ENCODE measurements around the gene C1QBP. TPM values are rescaled to one million over a fixed set of nuclear protein-coding genes. Genes with fewer than 3 reads are reported as not detected.

C1QBP gene
- total and polyA plus RNA-seq, 2 of the 8 experiments (the other 6 are each of a cell fraction or from before 2014, with no cell fraction given) = 355 to 454 TPM

GRCh38 chr17:5424909-5425308 lies 14.0 kb downstream of the C1QBP start:
- H3K4me2 ChIP-seq (ENCODE audit: insufficient read depth in 1 of 2, low read depth in 2 of 2, low read length in 2 of 2) = no peak overlapping the region
- H3K4ac ChIP-seq (replicated peaks; ENCODE audit: insufficient read length, low read depth, low read length) = no peak overlapping the region
- CTCF ChIA-PET (ENCODE audit: partially characterized antibody) = interaction anchor here (0.7 to 3.4 kb wide), 4 partner anchors 8 to 865 kb away, joined by 3 to 13 read pairs (median 3); partner anchors contain the start of gene C1QBP
- no peak overlapping the region for H3K27ac ChIP-seq (ENCODE audit: low read depth, low read length)
- no peak overlapping the region for H3K56ac ChIP-seq (replicated peaks; ENCODE audit: insufficient read length, low read depth, low read length)
- H3K4me3 ChIP-seq (ENCODE audit: extremely low read depth in 1 of 4, insufficient read depth in 2 of 4, low read depth in 3 of 4, low read length in 4 of 4) = no peak overlapping the region
- H3K36me3 ChIP-seq (ENCODE audit: control insufficient read depth in 2 of 4, insufficient read depth in 4 of 4, low read length in 3 of 4) = peaks cover 30 to 80% (median 70%) of the 10 kb centered on the region in 4 experiments
- H3K14ac ChIP-seq (ENCODE audit: insufficient read length) = no peak overlapping the region
- peaks cover 2 to 3% of the 10 kb centered on the region in 2 experiments for H4K20me1 ChIP-seq (replicated peaks in 1 of 2; ENCODE audit: control insufficient read depth in 1 of 2, insufficient read depth in 2 of 2, low read length in 2 of 2)
- DNase-seq (ENCODE audit: low read depth in 1 of 2, low spot score in 2 of 2) = no peak
- 96% methylated on average over 1 of the region's 1 CpG; no CpG with 5 or more reads in 1 of the 2 experiments for WGBS, 2 experiments (ENCODE audit: extremely low coverage in 1 of 2, insufficient coverage in 1 of 2, insufficient read length in 1 of 2, insufficient replicate concordance in 2 of 2, low coverage in 1 of 2, low lambda C conversion rate in 2 of 2, missing lambda C conversion rate in 1 of 2)
- POLR2A ChIA-PET (ENCODE audit: partially characterized antibody) = interaction anchor here (1.0 to 13.1 kb wide), 4 partner anchors 12 to 44 kb away, joined by 3 to 228 read pairs (median 4); partner anchors contain the start of genes C1QBP and DHX33
- no peak overlapping the region for H2BK20ac ChIP-seq (ENCODE audit: low read length)
- H2BK120ac ChIP-seq (replicated peaks; ENCODE audit: low read depth, low read length) = no peak overlapping the region
- no peak overlapping the region for H3K9ac ChIP-seq (replicated peaks in 1 of 4; ENCODE audit: extremely low read depth in 1 of 4, low read depth in 3 of 4, low read length in 3 of 4)
- peaks cover 4% of the 10 kb centered on the region for H3K23me2 ChIP-seq (ENCODE audit: low read depth, low read length)
- no peak overlapping the region for H4K91ac ChIP-seq (replicated peaks; ENCODE audit: insufficient read length, low read length)
- peaks cover 12 to 30% of the 10 kb centered on the region in 2 experiments for H3K79me2 ChIP-seq (ENCODE audit: control insufficient read depth in 1 of 2, insufficient read depth in 2 of 2, low read length in 2 of 2)
- H3K23ac ChIP-seq (ENCODE audit: insufficient read length) = no peak overlapping the region
- peaks cover 12% of the 10 kb centered on the region; the same call in 1 of the 2 replicates for H3K79me1 ChIP-seq (ENCODE audit: low read depth, low read length)
- no peak overlapping the region for H2AFZ ChIP-seq (ENCODE audit: low read length)
- H3K9me3 ChIP-seq (ENCODE audit: insufficient read depth in 2 of 2, low read depth in 1 of 2, low read length in 1 of 2) = no peaks in the 10 kb centered on the region
- H3K4me1 ChIP-seq (replicated peaks in 1 of 4; ENCODE audit: control insufficient read depth in 3 of 4, insufficient read depth in 4 of 4, low read length in 3 of 4) = peaks cover 0 to 4% (median 2%) of the 10 kb centered on the region in 4 experiments; a peak in 3 of 7 replicates
- no peak overlapping the region for H3K18ac ChIP-seq (ENCODE audit: extremely low read depth, low read length)
- H2AK5ac ChIP-seq (ENCODE audit: low read depth, low read length) = no peak overlapping the region
- no peak overlapping the region for H2BK5ac ChIP-seq (ENCODE audit: low read depth, low read length)
- no peak for FAIRE-seq
- no peak overlapping the region for H2BK15ac ChIP-seq (ENCODE audit: low read length)
- H3K27me3 ChIP-seq (replicated peaks in 1 of 4; ENCODE audit: control insufficient read depth in 3 of 4, extremely low read depth in 1 of 4, insufficient read depth in 3 of 4, low read length in 3 of 4) = no peaks in the 10 kb centered on the region
- H4K5ac ChIP-seq (ENCODE audit: insufficient read length, low read depth, low read length) = no peak overlapping the region
- H2BK12ac ChIP-seq (ENCODE audit: low read depth, low read length) = no peak overlapping the region
- no peak overlapping the region for H4K8ac ChIP-seq (ENCODE audit: extremely low read depth, insufficient read depth, low read length)
- no peak for TF ChIP-seq SUZ12 (IDR thresholded peaks at IDR 0.05; ENCODE audit: low read length)
- TF ChIP-seq KDM4A (IDR thresholded peaks at IDR 0.05; ENCODE audit: low read depth, low read length, severe bottlenecking) = no peak
- no peak for TF ChIP-seq CEBPB (IDR thresholded peaks at IDR 0.05; ENCODE audit: low read depth, low read length)
- no peak for TF ChIP-seq CHD1 (IDR thresholded peaks at IDR 0.05; ENCODE audit: low read depth, low read length)
- TF ChIP-seq TAF1 (IDR thresholded peaks at IDR 0.05; ENCODE audit: low read depth, low read length) = no peak
- TF ChIP-seq TAF7 (optimal IDR thresholded peaks at IDR 0.05; ENCODE audit: borderline replicate concordance, low read depth, low read length) = no peak
- TF ChIP-seq TEAD4 (IDR thresholded peaks at IDR 0.05; ENCODE audit: low read depth, low read length) = no peak
- no peak for TF ChIP-seq SIRT6 (IDR thresholded peaks at IDR 0.05; ENCODE audit: low read length)
- no peak for TF ChIP-seq HDAC2 (IDR thresholded peaks at IDR 0.05; ENCODE audit: borderline replicate concordance in 1 of 2, low read depth in 2 of 2, low read length in 2 of 2)
- TF ChIP-seq MAFK (IDR thresholded peaks at IDR 0.05; ENCODE audit: low read depth, low read length) = no peak
- TF ChIP-seq SIN3A (conservative IDR thresholded peaks at IDR 0.05 in 1 of 2, IDR thresholded peaks at IDR 0.05 in 1 of 2; ENCODE audit: low read depth in 1 of 2, low read length in 2 of 2) = no peak
- TF ChIP-seq TCF12 (IDR thresholded peaks at IDR 0.05; ENCODE audit: low read depth, low read length) = no peak
- TF ChIP-seq FOSL1 (IDR thresholded peaks at IDR 0.05; ENCODE audit: insufficient read depth, low read depth, low read length) = no peak
- no peak for TF ChIP-seq KDM1A (IDR thresholded peaks at IDR 0.05; ENCODE audit: borderline replicate concordance, low read length)

Measured in H1 (cell line).